GM12801 (cell line): ENCODE data around the gene BEND3.

Experiments used
- TF ChIP-seq, protein P1 (sequence below): IDR thresholded peaks from one replicate; pipeline ENCODE4 v1.5.1; 2011; ENCODE audit warnings: control low read depth; ENCODE audit not compliant: insufficient read length; ENCODE audit errors: extremely low read depth

The BEND3 gene

GRCh38 chr6:107105511-107106116, 9.7 kb downstream of the BEND3 start:
- TF ChIP-seq, protein P1, sequence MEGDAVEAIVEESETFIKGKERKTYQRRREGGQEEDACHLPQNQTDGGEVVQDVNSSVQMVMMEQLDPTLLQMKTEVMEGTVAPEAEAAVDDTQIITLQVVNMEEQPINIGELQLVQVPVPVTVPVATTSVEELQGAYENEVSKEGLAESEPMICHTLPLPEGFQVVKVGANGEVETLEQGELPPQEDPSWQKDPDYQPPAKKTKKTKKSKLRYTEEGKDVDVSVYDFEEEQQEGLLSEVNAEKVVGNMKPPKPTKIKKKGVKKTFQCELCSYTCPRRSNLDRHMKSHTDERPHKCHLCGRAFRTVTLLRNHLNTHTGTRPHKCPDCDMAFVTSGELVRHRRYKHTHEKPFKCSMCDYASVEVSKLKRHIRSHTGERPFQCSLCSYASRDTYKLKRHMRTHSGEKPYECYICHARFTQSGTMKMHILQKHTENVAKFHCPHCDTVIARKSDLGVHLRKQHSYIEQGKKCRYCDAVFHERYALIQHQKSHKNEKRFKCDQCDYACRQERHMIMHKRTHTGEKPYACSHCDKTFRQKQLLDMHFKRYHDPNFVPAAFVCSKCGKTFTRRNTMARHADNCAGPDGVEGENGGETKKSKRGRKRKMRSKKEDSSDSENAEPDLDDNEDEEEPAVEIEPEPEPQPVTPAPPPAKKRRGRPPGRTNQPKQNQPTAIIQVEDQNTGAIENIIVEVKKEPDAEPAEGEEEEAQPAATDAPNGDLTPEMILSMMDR = no peak

DNA sequence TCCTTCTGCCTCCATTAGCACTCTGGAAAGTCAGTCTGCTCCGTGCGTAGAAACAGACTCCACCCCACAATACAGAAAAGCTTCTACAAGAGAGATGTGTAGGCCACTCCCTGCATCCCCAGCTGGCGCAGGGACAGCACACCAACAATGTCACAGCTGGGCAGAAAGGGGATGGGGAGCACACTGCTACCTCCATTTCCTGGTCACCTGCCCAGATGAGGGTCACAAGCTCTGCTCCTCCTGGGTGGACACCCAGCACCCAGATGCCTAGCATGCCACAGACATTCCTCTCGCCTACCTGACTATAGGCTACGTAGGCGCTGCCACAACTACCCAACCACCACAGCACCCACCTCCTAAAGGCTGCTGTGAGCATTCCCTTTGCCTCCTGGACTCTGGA, 12.2 kb downstream of the BEND3 start:
- TF ChIP-seq, protein P1 = no peak

GRCh38 chr6:107102414-107102805, 12.9 kb downstream of the BEND3 start:
- TF ChIP-seq, protein P1 = no peak

GRCh38 chr6:107101686-107102413, 13.5 kb downstream of the BEND3 start:
- TF ChIP-seq, protein P1 = no peak

DNA sequence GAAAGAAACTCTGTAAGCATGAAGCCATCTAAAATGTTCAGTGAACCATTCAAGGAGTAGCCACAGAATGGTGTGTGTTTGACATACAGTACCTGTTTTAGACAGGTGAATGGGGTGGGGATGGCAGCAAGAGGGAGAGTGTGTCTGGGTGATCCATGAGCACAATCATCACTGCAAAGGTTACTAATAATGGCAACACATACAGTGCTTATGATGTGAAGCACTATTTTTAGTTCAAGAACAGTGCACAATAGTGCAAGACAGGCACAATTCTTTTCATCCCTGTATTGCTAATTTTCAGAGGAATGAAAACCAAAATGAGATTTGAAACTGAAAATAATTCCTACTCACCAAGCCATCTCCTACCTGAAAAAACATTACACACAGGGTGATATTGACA, 14.1 kb downstream of the BEND3 start:
- TF ChIP-seq, protein P1 = no peak

GRCh38 chr6:107098436-107099307, 16.6 kb downstream of the BEND3 start:
- TF ChIP-seq, protein P1 = no peak

- TF ChIP-seq, protein P1 = no peak
Observed at GRCh38 chr6:107083921-107084320, 31.4 kb downstream of the BEND3 start.
